ACC112 (cell line): ENCODE results near the gene NEB.
"Not testable (repeated sequence)": the region's sequence is repeated elsewhere in the genome, so short reads cannot be mapped to it uniquely, and the experiment has no call there.

Experiments
- H2AFZ ChIP-seq: fragments of 200-600 bp; sonication (generic); one replicate; pipeline ENCODE4 v1.6.0; 2017; ENCODE audit warnings: antibody characterized with exemption, low read length; ENCODE audit not compliant: unreplicated experiment
- H3K27ac ChIP-seq: fragments of 200-600 bp; sonication (generic); 2 replicates; pipeline ENCODE4 v1.5.1; 2014; ENCODE audit warnings: low read depth, mild to moderate bottlenecking, antibody characterized with exemption, low read length, moderate library complexity
- H3K27me3 ChIP-seq: fragments of 200-600 bp; sonication (generic); 2 replicates; pipeline ENCODE4 v1.6.1; 2014; ENCODE audit warnings: mild to moderate bottlenecking, antibody characterized with exemption, low read length, moderate library complexity, mixed read lengths; ENCODE audit not compliant: insufficient read depth
- H3K36me3 ChIP-seq: fragments of 200-600 bp; sonication (generic); 2 replicates; pipeline ENCODE4 v1.6.1; 2016; ENCODE audit warnings: mild to moderate bottlenecking, antibody characterized with exemption, low read length, moderate library complexity, mixed read lengths; ENCODE audit not compliant: insufficient read depth
- H3K4me1 ChIP-seq: fragments of 200-600 bp; sonication (generic); one replicate; pipeline ENCODE4 v1.6.1; 2016; ENCODE audit warnings: low read length, mixed read lengths; ENCODE audit not compliant: insufficient read depth, unreplicated experiment, control insufficient read depth
- H3K4me3 ChIP-seq: fragments of 200-600 bp; sonication (generic); 2 replicates; pipeline ENCODE4 v1.5.1; 2014; ENCODE audit warnings: mild to moderate bottlenecking, low read depth, low read length
- H3K79me2 ChIP-seq: fragments of 200-600 bp; sonication (generic); one replicate; pipeline ENCODE4 v1.6.0; 2016; ENCODE audit warnings: low read length; ENCODE audit not compliant: control insufficient read depth, unreplicated experiment, insufficient read depth

NEB gene

DNA sequence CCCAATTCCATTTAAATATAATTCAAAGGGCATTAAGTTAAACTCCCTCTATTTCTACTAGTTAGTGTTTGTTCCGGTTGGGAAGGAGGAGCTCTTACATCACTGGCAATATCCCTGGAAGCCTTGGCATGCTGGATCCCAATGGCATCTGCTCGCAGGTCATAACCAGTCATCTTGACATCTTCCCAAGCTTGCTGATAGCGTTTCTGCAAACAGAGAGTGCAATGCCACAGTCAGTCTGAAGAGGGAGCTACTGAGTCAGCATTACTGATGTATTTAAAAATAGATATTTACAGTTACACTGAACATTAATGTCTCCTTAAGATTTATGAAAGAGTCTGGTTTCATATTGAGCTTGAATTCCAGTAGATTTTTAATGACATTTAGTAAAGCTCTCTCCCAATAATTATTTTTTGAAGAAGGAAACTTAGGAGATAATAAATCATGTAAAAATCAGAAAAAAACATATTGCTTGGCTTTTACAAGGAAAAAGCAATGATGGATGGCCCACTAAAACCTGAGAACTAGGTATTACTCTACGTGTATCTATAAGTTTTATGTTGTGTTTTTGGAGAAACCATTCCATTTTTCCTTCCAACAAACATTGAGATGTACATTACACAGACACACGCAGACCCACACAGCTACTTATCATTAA lies 142.9 kb downstream of the NEB start:
- not testable (repeated sequence) for H3K4me1 ChIP-seq, H3K27me3 ChIP-seq, H3K4me3 ChIP-seq, H2AFZ ChIP-seq, H3K79me2 ChIP-seq, H3K36me3 ChIP-seq, H3K27ac ChIP-seq

DNA sequence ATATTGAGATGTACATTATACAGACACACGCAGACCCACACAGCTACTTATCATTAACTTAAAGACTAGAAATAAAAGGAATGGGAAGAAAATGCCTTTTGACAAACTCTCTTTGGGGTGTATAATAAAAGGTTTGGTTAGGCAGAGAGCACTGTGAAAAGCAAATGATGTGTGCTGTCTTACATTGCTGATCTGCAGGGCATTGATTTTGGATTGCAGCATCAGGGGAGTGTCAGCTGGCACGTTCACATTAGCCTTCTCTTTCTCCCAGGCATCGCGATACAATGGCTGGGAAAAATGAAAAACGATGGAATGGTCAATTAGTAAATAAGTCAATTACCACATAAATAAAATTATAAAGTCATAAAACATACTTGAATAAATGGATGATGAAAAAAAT lies 153.0 kb downstream of the NEB start:
- not testable (repeated sequence) for H3K27me3 ChIP-seq, H3K27ac ChIP-seq, H3K79me2 ChIP-seq, H2AFZ ChIP-seq, H3K4me3 ChIP-seq, H3K36me3 ChIP-seq, H3K4me1 ChIP-seq

DNA sequence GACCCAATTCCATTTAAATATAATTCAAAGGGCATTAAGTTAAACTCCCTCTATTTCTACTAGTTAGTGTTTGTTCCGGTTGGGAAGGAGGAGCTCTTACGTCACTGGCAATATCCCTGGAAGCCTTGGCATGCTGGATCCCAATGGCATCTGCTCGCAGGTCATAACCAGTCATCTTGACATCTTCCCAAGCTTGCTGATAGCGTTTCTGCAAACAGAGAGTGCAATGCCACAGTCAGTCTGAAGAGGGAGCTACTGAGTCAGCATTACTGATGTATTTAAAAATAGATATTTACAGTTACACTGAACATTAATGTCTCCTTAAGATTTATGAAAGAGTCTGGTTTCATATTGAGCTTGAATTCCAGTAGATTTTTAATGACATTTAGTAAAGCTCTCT lies 153.6 kb downstream of the NEB start:
- H3K79me2 ChIP-seq, H3K36me3 ChIP-seq, H3K4me1 ChIP-seq, H3K27me3 ChIP-seq, H3K4me3 ChIP-seq, H3K27ac ChIP-seq, H2AFZ ChIP-seq: not testable (repeated sequence)

DNA sequence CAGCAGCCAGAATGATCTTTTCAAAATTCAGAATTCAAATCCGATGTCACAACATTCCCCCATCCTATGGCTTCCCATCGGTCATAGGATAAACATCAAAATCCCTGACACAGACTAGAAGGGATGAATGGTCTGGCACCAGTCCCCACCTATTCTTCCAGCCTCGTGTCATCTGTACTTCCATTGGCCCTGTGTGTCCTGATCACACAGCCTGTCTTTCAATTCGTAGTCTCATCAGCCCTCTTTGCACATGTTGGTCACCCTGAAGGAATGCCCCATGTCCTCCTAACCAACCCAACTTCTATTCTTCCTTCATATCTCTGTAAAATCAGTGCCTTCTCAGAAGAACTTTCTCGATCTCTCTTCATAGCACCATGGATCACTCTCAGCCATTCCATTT lies 157.2 kb downstream of the NEB start:
- H2AFZ ChIP-seq: no peak overlapping the region
- no peak overlapping the region for H3K27ac ChIP-seq
- no peak overlapping the region for H3K4me3 ChIP-seq
- H3K27me3 ChIP-seq: no peaks in the 10 kb centered on the region
- no peaks in the 10 kb centered on the region for H3K36me3 ChIP-seq
- H3K79me2 ChIP-seq: no peaks in the 10 kb centered on the region
- no peaks in the 10 kb centered on the region for H3K4me1 ChIP-seq

DNA sequence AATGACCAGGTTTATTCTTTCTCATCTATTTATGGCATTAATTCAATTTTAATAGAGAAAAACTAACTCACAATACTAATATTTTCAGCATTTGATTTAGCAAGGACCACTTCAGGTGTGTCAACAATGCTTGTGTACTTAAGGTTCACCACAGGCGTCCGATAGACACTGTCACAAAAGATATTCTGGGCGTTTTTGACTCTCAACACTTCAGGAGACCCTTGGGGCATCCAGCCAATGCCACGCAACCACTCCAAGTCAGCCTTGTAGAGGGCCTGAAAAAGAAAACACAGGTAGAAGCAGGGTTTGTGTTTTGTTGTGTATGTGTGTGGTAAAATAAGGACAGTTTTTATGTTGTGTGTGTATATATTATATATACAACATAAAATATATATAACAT lies 158.2 kb downstream of the NEB start:
- Histone ChIP-seq H3K36me3 (no peaks in the 10 kb centered on the region), H3K79me2 (no peaks in the 10 kb centered on the region), H2AFZ (no peak overlapping the region), H3K27ac (no peak overlapping the region), H3K27me3 (no peaks in the 10 kb centered on the region), H3K4me1 (no peaks in the 10 kb centered on the region), H3K4me3 (no peak overlapping the region)

DNA sequence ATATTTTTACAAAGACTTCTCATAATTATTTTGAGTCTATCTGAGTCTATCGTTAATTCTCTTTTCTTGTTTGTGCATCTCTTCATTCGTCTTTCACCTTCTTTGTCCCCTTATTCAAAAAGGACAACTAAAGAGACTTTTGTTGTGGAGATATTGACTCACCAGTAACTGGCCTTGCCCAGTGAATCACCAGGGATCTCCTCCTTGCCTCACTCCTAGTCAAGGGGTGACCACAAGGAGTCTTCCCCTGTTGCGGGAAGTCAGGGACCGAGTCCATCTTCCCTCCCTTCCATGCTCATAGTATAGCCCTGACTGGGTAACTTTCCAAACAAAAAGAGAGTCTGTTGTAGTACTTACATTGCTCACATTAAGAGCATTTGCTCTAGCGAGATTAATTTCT lies 158.9 kb downstream of the NEB start:
- H3K4me3 ChIP-seq: no peak overlapping the region
- no peak overlapping the region for H2AFZ ChIP-seq
- H3K4me1 ChIP-seq: no peaks in the 10 kb centered on the region
- no peaks in the 10 kb centered on the region for H3K36me3 ChIP-seq
- no peaks in the 10 kb centered on the region for H3K27me3 ChIP-seq
- H3K79me2 ChIP-seq: no peaks in the 10 kb centered on the region
- no peak overlapping the region for H3K27ac ChIP-seq

DNA sequence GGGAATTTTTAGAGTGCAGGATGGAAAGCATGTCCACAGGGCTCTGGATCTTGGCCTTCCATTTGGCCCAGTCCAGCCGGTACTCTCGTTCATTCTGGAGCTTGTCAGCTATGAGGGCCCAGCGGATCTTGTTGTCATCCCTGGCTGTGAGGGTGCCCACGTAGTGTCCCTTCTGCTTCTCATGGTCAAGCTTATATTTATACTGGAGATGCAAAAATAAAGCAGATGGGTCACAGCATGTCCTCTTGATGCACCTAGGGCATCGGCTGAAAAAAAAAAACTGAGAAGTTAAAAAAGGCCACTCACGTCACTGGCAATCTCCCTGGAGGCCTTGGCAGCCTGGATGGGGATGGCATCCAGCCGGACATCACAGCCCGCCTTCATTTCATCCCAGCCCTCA lies 164.1 kb downstream of the NEB start:
- H2AFZ ChIP-seq: no peak overlapping the region
- H3K27ac ChIP-seq: no peak overlapping the region
- no peaks in the 10 kb centered on the region for H3K79me2 ChIP-seq
- no peak overlapping the region for H3K4me3 ChIP-seq
- H3K36me3 ChIP-seq: no peaks in the 10 kb centered on the region
- no peaks in the 10 kb centered on the region for H3K27me3 ChIP-seq
- no peaks in the 10 kb centered on the region for H3K4me1 ChIP-seq

DNA sequence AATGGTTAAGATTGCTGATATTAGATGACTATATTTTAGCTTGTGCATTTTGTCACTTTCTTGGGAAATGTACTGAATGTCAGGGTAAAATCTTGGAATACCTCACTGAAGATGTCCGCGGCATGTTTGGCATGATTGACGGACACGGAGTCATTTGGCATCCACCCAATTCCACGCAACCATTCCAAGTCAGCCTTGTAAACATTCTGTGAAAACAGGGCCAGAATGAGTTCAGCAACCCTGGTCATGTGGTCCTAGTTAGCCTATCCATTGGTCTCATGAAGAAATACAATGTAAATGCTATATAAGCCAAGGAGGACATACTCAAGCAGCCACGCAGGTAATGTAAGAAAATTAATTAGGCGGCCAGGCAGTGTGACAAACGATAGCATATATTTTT lies 165.1 kb downstream of the NEB start:
- no peaks in the 10 kb centered on the region for H3K27me3 ChIP-seq
- H2AFZ ChIP-seq: no peak overlapping the region
- no peaks in the 10 kb centered on the region for H3K79me2 ChIP-seq
- no peaks in the 10 kb centered on the region for H3K4me1 ChIP-seq
- no peaks in the 10 kb centered on the region for H3K36me3 ChIP-seq
- H3K4me3 ChIP-seq: no peak overlapping the region
- H3K27ac ChIP-seq: no peak overlapping the region

DNA sequence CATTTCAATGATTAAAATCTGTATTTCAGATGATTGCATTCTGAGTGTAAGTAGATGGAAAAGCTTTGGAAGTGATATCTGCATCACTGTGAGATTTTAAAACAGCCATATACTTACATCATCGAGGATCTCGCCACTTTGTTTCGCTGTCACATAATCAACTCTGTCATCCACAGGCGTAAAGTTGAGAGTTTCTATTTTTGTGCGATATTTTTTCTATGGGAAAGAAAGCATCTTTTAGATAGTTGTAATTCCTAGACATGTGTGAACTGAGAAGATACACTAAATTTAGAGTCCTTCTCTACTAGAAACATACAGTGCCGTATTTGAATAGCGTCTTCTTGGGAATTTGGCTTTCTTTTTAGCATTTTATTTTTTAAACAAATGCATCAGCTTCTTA lies 165.8 kb downstream of the NEB start:
- Histone ChIP-seq H3K79me2 (no peaks in the 10 kb centered on the region), H3K4me1 (no peaks in the 10 kb centered on the region), H2AFZ (no peak overlapping the region), H3K27ac (no peak overlapping the region), H3K4me3 (no peak overlapping the region), H3K27me3 (no peaks in the 10 kb centered on the region), H3K36me3 (no peaks in the 10 kb centered on the region)

DNA sequence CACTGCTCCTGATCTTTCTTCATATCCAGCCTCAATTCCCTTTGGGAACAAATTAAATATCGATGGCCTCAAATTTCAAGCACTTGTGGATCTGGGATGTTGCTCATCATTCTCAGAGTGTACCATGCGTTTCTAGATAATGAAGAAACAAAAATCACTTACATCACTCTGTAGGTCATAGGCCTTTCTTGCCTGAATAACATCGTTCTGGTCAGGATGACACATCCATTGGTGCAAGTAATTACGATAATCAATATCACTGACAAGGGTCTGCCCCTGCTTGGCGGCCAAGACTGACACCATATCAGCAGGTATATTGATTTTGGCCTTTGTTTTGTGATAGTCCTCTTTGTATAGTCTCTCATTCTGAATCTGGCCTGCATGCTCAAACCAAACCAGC lies 167.3 kb downstream of the NEB start:
- Histone ChIP-seq H3K27me3 (no peaks in the 10 kb centered on the region), H3K79me2 (no peaks in the 10 kb centered on the region), H2AFZ (no peak overlapping the region), H3K4me3 (no peak overlapping the region), H3K27ac (no peak overlapping the region), H3K4me1 (no peaks in the 10 kb centered on the region), H3K36me3 (no peaks in the 10 kb centered on the region)

DNA sequence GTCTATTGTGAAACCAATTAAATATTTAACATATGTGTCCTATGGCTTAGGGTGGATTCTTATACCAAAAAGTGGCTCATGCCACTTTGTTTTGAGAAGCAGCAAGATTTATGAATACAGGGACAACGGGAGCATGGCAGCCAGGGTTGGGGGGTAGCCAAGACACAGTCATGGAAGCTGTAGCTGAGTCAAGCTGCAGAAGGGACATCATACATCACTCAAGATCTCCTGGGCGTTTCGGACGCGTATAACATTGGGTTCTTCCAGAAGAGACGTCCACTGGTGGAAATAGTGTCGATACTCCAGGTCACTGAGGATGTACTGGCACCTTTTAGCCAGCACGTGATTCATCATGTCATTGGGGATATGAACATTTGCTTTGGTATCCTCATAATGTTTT lies 171.9 kb downstream of the NEB start:
- H3K4me3 ChIP-seq: no peak overlapping the region
- no peak overlapping the region for H2AFZ ChIP-seq
- no peaks in the 10 kb centered on the region for H3K36me3 ChIP-seq
- H3K27ac ChIP-seq: no peak overlapping the region
- no peaks in the 10 kb centered on the region for H3K27me3 ChIP-seq
- no peaks in the 10 kb centered on the region for H3K4me1 ChIP-seq
- no peaks in the 10 kb centered on the region for H3K79me2 ChIP-seq
